SW 1271 (cell line): ENCODE results near the gene CLEC16A.

Experiments used
- DNase-seq, 2 experiments: peaks; one replicate each; lab custom pipeline; 2025; lab: John Stamatoyannopoulos, UW

Gene CLEC16A

DNA sequence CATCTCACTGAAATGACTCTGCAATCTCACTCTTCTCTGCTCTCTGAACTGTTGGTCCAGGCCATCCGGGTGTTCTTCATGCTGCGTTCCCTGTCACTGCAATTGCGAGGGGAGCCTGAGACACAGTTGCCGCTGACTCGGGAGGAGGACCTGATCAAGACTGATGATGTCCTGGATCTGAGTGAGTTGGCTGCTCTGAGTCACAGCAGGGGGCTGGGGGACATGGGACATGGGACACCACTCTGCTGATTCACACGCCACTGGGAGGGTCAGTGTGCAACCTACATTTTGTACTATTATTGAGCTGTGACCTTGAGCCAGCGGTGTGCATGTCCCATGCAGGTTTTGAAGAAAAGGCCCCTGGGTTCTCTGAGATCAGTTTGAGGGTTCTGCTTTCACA lies 116.5 kb downstream of the CLEC16A start:
- no peak for DNase-seq

GRCh38 chr16:11061629-11062270 lies 117.4 kb downstream of the CLEC16A start:
- DNase-seq: no peak

DNA sequence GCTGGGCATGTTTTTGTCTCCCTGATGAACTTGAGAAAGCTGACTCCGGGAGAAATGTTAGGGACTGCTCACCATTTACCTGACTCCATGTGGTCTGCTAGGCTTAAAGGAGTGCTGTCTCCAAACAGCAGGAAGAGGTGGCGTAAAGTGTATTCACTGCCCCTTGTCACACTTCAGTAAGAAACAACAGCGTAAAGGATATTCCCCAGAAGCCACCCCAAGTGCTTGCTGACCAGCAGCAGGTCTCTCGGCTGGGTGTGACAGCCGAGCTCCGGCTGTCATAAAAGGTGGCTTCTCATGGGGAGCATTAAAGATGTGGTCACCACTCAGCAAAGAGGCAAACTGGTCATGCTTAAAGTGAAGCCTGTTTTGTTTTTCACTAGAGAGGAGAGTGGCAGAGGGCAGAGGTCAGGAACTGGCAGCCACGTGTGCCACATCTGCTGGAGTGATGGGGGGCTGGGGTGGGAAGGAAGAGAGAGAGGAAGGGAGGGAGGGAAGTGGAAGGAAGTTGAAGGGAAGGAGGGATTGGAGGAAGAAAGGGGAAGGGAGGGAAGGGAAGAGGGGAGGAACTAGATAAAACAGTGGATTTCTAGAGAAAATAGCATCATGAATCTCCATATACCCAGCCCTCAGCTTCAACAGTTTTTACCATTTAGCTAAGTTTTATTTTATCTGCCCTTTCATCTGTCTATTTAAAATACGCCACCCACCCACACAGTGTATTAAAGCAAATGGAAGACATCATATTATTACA lies 119.3 kb downstream of the CLEC16A start:
- no peak for DNase-seq

DNA sequence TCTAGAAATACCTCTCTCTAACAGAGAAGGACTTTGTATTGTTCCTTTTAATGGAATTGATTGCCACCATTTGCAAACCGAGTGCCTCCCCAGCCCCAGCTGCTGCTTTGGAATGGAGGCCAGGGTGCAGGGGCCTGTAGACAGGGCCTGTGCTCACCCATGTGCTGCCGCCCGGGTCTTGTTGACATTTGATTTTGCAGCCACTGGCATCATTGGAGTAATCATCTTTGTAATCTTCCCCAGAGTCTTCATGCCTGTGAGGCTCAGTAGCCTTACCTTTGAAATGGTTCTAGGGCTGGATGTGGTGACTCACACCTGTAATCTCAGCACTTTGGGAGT lies 119.8 kb downstream of the CLEC16A start:
- no peak for DNase-seq

GRCh38 chr16:11064851-11065250 lies 120.5 kb downstream of the CLEC16A start:
- no peak for DNase-seq

DNA sequence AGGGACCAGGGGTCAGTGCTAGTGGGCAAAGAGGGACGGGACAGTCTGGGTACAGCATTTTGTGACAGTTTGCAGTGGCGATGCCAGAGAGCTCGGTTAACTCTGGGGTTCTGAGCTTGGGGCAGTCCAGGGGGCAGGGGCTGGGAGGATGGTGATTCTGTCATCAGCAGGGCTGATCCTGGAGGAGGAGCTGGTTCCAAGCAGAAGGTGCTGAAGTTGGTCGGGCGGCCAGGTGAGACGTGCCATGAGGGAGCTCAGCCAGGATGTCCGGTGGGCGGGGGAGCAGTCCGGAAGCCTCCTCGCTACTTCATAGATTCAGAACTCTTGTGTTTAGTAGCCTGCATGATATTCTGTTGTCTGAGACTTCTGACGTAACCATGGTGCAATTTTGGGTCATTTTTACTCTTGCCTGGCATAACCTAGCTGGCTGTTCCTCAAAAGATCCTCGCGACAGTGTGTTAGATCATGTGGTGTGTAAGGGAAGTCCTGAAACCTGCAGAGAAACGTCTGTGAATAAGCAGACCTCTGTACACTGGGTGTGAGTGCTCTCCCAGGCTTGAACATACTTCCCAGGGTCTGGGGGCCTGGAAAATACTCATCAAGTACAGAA lies 122.0 kb downstream of the CLEC16A start:
- DNase-seq: no peak

DNA sequence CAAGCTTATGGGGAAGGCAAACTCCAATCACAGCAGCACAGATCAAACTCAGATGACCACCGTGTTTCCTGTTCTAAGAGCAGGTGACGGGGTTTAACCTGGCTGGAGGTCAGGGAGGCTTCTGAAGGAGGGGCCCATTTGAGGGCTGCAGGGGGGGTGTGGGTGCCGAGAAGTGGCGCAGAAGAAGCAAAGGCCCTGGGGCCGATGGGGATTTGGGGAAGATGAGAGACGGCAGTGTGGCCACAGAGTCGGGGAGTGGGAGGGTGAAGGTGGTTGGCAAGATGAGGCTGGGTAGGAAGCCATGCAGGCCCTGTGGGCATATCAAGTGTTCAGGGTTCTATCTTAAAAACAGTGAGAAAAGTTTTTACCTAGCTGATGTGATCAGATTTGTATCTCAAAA lies 122.9 kb downstream of the CLEC16A start:
- DNase-seq: no peak

GRCh38 chr16:11067697-11068141 lies 123.4 kb downstream of the CLEC16A start:
- DNase-seq: no peak

- no peak for DNase-seq
Observed at GRCh38 chr16:11071829-11072228, 127.5 kb downstream of the CLEC16A start.

GRCh38 chr16:11072420-11073153 lies 128.2 kb downstream of the CLEC16A start:
- DNase-seq: no peak

DNA sequence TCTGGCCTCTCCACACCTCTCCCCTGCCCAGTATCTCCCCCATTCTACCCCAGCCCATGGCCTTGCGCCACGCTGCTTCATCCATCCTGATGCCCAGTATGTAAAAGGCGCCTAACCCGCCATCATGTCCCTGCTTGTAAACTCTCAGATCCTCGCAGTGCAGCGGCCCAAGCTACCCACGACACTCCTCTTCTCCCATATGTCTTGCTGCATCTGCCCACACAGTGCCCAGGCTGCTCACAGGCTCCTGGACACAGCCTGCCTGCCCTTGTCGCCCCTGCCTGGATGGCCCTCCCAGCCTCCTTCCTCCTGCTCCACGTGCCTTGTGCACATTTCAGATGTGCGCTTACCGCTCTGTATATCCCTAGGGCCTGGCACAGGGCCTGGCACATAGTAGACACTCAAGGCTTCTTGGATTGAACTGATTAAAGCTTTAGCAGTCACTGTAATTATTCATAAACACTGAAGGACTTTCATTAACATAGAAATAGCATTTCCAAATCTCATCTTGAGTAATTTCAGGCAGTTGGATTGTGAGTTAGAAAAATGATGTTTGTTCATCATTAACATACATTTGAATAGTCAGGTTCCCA lies 129.1 kb downstream of the CLEC16A start:
- DNase-seq: no peak

DNA sequence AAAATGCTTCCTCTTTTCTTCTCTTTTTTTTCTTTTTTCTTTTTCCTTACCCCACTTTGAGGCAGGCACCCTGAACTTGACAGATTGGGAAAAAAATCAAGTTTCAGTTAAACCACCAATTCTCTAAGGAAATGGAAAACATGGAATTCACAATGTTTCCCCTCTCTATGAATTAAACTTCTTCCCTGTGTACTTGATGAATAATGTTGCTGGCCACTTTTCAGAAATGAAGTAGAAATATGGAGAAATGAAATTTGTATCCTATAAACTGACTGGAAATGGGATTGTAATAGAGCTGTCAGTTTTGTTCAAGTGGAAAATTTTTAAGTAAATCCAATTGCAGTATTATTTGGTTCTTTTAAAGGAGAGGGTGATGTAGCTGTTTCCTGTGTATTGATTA lies 129.8 kb downstream of the CLEC16A start:
- DNase-seq: no peak

- DNase-seq: no peak
Observed at GRCh38 chr16:11075163-11075562, 130.8 kb downstream of the CLEC16A start.

GRCh38 chr16:11076259-11077018 lies 132.1 kb downstream of the CLEC16A start:
- no peak for DNase-seq

GRCh38 chr16:11078812-11079459 lies 134.6 kb downstream of the CLEC16A start:
- DNase-seq: no peak

DNA sequence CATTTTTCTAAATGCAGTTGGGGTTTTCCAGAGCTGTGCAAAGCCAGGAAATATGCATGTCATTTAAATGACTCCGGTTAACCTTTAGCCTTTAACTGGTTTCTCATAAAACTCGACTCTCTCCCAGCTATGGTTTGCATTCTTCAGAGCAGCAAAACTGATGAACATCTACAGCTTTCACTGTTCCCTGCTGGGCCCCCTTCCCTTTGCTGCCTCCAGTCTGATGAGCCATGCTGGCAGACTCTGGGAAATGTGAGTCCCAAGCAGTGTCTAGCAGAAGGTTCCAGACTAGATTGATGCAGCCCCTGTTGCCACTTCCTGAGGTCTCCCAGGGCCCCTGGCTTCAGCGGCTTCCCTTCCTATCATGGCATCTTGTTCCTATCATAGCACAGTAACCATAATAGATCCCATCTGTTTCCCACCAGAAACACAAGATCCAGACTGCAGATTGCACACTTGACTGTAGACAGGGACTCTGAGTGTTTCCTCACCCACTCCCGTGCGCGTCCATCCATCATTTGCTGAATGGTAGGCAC lies 135.4 kb downstream of the CLEC16A start:
- no peak for DNase-seq

DNA sequence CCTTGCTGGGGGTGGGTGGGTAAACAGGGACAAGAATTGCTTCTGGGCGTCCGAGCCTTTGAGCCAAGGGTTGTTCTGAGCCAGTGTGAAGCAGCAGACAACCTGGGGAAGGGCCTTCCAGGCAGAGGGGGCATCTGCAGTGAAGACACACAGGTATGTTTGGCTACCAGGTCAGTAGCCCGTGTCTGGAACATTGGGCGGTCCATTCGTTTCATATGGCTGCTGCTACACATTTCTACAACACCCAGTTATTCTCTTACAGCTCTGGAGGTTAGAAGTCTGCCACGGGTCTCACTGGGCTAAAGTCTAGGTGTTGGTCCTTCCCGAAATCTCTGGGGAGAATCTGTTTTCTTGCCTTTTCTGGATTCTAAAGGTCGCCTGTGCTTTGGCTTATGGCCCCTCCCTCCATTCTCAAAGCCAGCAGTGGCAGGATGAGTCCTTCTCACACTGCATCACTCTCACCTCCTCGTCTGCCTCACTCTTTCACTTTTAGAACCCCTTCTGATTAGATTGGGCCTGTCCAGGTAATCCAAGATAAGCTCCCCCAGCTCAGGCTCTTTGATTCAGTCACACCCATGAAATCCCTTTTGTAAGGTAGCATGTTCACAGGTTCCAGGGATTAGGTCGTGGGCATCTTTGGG lies 136.1 kb downstream of the CLEC16A start:
- DNase-seq: no peak

GRCh38 chr16:11080999-11081630 lies 136.8 kb downstream of the CLEC16A start:
- no peak for DNase-seq

- no peak for DNase-seq
Observed at GRCh38 chr16:11082108-11082859, 137.9 kb downstream of the CLEC16A start.
